Neural progenitor cell (in vitro differentiated cells): Measurements from ENCODE around the gene NELFCD. TPM values are rescaled to one million over a fixed set of nuclear protein-coding genes. Genes with fewer than 3 reads are reported as not detected.

Source experiments
- DNase-seq: peaks from one replicate; pipeline ENCODE4 v3.0.0-alpha.2; 2016; ENCODE audit warnings: low spot score
- H2AFZ ChIP-seq: fragments of 200-600 bp; sonication (generic); replicated peaks from 2 replicates; pipeline ENCODE4 v1.6.1; 2016; ENCODE audit warnings: antibody characterized with exemption
- H3F3A ChIP-seq: fragments of 200-600 bp; sonication (generic); 2 replicates; pipeline ENCODE4 v1.6.1; 2016; ENCODE audit warnings: antibody characterized with exemption, low read depth
- H3K27ac ChIP-seq: fragments of 200-600 bp; sonication (generic); 2 replicates; pipeline ENCODE4 v1.5.1; 2016; ENCODE audit warnings: mild to moderate bottlenecking
- H3K27me3 ChIP-seq: fragments of 200-600 bp; sonication (generic); 2 replicates; pipeline ENCODE4 v1.6.1; 2016; ENCODE audit warnings: mild to moderate bottlenecking, moderate library complexity
- H3K36me3 ChIP-seq: fragments of 200-600 bp; sonication (generic); 2 replicates; pipeline ENCODE4 v1.5.1; 2016
- H3K4me1 ChIP-seq: fragments of 200-600 bp; sonication (generic); 2 replicates; pipeline ENCODE4 v1.6.1; 2016; ENCODE audit warnings: mixed run types
- H3K4me2 ChIP-seq: fragments of 200-600 bp; sonication (generic); 2 replicates; pipeline ENCODE4 v1.6.1; 2016
- H3K4me3 ChIP-seq: fragments of 200-600 bp; sonication (generic); 2 replicates; pipeline ENCODE4 v1.5.1; 2016
- H3K79me2 ChIP-seq: fragments of 200-600 bp; sonication (generic); 2 replicates; pipeline ENCODE4 v1.6.1; 2016; ENCODE audit warnings: low read depth
- H3K9ac ChIP-seq: fragments of 200-600 bp; sonication (generic); 2 replicates; pipeline ENCODE4 v1.6.1; 2016
- H3K9me3 ChIP-seq: fragments of 200-600 bp; sonication (generic); 2 replicates; pipeline ENCODE4 v1.5.1; 2016; ENCODE audit warnings: low read depth
- H4K20me1 ChIP-seq: fragments of 200-600 bp; sonication (generic); 2 replicates; pipeline ENCODE4 v1.6.1; 2016; ENCODE audit warnings: low read depth
- H3K27ac Mint-ChIP-seq: 3 replicates; pipeline ENCODE4 v1.8.0; 2021; ENCODE audit warnings: mixed read lengths
- H3K27me3 Mint-ChIP-seq: 2 replicates; pipeline ENCODE4 v1.8.0; 2022; ENCODE audit warnings: low read depth, mild to moderate bottlenecking, inconsistent platforms, moderate library complexity, mixed read lengths; ENCODE audit not compliant: insufficient read depth
- H3K36me3 Mint-ChIP-seq: 3 replicates; pipeline ENCODE4 v1.8.0; 2021; ENCODE audit warnings: mixed read lengths
- H3K4me1 Mint-ChIP-seq: 3 replicates; pipeline ENCODE4 v1.8.0; 2021; ENCODE audit warnings: mixed read lengths
- H3K4me3 Mint-ChIP-seq: 3 replicates; pipeline ENCODE4 v1.8.0; 2021; ENCODE audit warnings: mild to moderate bottlenecking, moderate library complexity, mixed read lengths
- H3K9me3 Mint-ChIP-seq: 3 replicates; pipeline ENCODE4 v1.8.0; 2020; ENCODE audit warnings: mixed read lengths
- EZH2 ChIP-seq: fragments of 200-600 bp; sonication (generic); IDR thresholded peaks from 2 replicates; pipeline ENCODE4 v1.6.1; 2017; ENCODE audit warnings: antibody characterized with exemption, mild to moderate bottlenecking, moderate library complexity
- EZH2phosphoT487 ChIP-seq: fragments of 200-600 bp; sonication (generic); IDR thresholded peaks from 2 replicates; pipeline ENCODE4 v1.6.1; 2017; ENCODE audit warnings: antibody characterized with exemption
- total RNA-seq: library from RNA; depleted of rRNA; stranded (reverse); fragments of >200 nt; gene quantifications from 2 replicates; pipeline ENCODE4 v1.2.3, GENCODE V29; 2015; ENCODE audit warnings: low replicate concordance
- TF ChIP-seq, protein P1 (sequence below): fragments of 200-600 bp; sonication (generic); IDR thresholded peaks from 2 replicates; pipeline ENCODE4 v1.5.1; 2017; ENCODE audit warnings: antibody characterized with exemption, mild to moderate bottlenecking

The NELFCD gene
- total RNA-seq, 1 donor from 2014 or later: 58.9 TPM

DNA sequence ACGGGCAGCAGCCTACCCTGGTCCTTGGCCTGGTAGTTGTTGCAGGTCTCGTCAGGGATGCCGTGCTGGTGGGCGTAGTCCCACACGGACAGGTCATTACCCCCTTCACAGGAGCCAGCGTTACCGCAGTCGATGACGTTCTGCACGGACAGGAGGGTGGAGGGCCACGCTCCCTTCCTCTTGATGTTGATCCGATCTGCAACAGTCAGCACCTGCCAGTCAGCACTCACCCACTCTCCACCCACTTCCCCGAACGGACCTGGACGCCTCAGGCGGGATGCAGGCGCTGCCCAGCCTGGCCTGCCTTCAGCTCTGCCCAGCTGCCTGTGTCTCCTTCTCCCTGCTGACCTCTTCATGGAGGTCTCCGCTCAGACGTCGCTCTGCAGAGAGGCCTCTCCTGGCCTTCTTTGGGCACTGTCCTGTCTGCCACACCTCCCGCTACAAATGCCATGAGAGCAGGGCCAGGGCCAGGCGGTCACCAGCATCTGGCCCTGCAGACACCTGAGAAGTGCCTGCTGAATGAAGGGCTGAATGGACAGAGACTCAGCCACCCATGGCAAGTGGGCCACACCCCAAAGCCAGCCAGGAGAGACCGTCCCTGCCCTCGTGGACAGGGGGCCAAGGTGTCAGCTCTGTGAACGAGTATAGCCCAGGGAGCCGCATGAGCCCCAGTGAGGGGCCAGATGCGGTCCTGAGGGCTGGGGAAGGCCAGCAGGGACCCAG is 20.6 kb downstream of the NELFCD start:
- TF ChIP-seq EZH2phosphoT487: no peak
- TF ChIP-seq, protein P1, sequence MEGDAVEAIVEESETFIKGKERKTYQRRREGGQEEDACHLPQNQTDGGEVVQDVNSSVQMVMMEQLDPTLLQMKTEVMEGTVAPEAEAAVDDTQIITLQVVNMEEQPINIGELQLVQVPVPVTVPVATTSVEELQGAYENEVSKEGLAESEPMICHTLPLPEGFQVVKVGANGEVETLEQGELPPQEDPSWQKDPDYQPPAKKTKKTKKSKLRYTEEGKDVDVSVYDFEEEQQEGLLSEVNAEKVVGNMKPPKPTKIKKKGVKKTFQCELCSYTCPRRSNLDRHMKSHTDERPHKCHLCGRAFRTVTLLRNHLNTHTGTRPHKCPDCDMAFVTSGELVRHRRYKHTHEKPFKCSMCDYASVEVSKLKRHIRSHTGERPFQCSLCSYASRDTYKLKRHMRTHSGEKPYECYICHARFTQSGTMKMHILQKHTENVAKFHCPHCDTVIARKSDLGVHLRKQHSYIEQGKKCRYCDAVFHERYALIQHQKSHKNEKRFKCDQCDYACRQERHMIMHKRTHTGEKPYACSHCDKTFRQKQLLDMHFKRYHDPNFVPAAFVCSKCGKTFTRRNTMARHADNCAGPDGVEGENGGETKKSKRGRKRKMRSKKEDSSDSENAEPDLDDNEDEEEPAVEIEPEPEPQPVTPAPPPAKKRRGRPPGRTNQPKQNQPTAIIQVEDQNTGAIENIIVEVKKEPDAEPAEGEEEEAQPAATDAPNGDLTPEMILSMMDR: no peak
- TF ChIP-seq EZH2: no peak
- no peak for DNase-seq
- H3K27ac Mint-ChIP-seq: no peak overlapping the region
- Histone ChIP-seq H3K4me1 (peaks cover 2% of the 10 kb centered on the region), H3K4me3 (no peak overlapping the region), H3K4me2 (no peak overlapping the region), H3K9ac (no peak overlapping the region), H3F3A (peaks cover 5% of the 10 kb centered on the region), H2AFZ (no peak overlapping the region), H3K36me3 (no peaks in the 10 kb centered on the region), H3K27ac (no peak overlapping the region), H4K20me1 (peaks cover 6% of the 10 kb centered on the region), H3K9me3 (no peaks in the 10 kb centered on the region), H3K79me2 (no peaks in the 10 kb centered on the region), H3K27me3 (no peaks in the 10 kb centered on the region)
- H3K9me3 Mint-ChIP-seq: no peaks in the 10 kb centered on the region
- H3K36me3 Mint-ChIP-seq: peaks cover 15% of the 10 kb centered on the region
- H3K4me1 Mint-ChIP-seq: peaks cover 17% of the 10 kb centered on the region
- no peak overlapping the region for H3K4me3 Mint-ChIP-seq
- peaks cover 11% of the 10 kb centered on the region for H3K27me3 Mint-ChIP-seq

DNA sequence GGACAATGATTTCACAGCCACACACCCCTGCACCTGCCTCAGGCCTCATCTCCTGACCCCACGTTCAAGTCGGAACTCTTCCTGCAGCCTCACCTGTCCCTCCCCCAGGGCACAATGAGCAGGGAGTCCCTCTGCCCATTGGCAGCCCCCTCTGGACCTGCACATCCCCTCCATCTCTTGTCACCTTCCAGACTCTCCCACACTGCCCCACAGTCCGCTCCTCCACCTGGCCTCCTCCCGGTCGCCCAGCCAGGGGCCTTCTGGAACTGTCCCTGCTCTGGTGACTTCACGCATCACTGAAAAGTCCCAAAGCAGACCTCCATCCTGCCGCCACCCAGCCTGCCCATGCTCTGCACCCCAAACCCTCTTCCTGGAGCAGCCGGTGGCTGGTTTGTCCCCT is 21.3 kb downstream of the NELFCD start:
- Histone ChIP-seq H3K9ac (no peak overlapping the region), H3F3A (peaks cover under 1% of the 10 kb centered on the region), H3K27me3 (peaks cover 1% of the 10 kb centered on the region), H3K79me2 (no peaks in the 10 kb centered on the region), H3K9me3 (no peaks in the 10 kb centered on the region), H3K4me1 (peaks cover 3% of the 10 kb centered on the region), H3K4me3 (no peak overlapping the region), H2AFZ (no peak overlapping the region), H3K36me3 (no peaks in the 10 kb centered on the region), H4K20me1 (peaks cover 6% of the 10 kb centered on the region), H3K4me2 (no peak overlapping the region), H3K27ac (no peak overlapping the region)
- Mint-ChIP-seq H3K27ac (peak overlapping the region; percentile 69), H3K4me3 (peak overlapping the region; percentile 33), H3K4me1 (peaks cover 17% of the 10 kb centered on the region), H3K9me3 (no peaks in the 10 kb centered on the region), H3K36me3 (peaks cover 13% of the 10 kb centered on the region), H3K27me3 (peaks cover 7% of the 10 kb centered on the region)
- TF ChIP-seq, protein P1: no peak
- TF ChIP-seq EZH2phosphoT487: no peak
- no peak for TF ChIP-seq EZH2
- DNase-seq: no peak

DNA sequence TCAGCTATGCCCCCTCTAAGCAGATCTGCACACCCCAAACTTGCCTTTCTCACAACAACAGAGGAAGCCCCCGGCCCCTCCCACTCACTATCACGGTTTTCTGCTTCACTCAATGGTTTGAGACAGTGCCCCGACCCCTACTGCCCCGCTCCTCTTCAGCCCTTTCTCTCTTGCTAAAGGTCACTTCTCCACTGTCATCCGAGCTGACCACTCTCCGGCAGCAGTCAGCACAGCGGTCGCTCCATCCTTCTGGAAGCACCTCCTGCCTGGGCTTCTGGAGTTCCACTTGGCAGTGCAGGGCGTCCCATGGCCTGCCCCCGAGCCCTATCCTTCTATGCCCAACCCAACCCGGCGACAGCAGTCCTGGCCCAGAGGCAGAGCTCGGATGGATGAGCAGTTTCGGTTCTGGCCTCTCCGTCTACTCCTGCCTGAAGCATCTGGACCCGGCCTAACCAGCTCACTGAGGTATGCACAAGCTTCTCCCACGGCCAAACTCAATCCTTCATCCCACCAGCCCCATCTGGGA is 21.9 kb downstream of the NELFCD start:
- peak overlapping the region; percentile 69 for H3K27ac Mint-ChIP-seq
- no peak overlapping the region for H2AFZ ChIP-seq
- H3K27me3 ChIP-seq: peaks cover 7% of the 10 kb centered on the region
- peaks cover 6% of the 10 kb centered on the region for H4K20me1 ChIP-seq
- peaks cover 7% of the 10 kb centered on the region for H3K36me3 Mint-ChIP-seq
- peak overlapping the region; percentile 13 for H3K9ac ChIP-seq
- no peaks in the 10 kb centered on the region for H3K36me3 ChIP-seq
- no peak overlapping the region for H3K4me2 ChIP-seq
- peaks cover 19% of the 10 kb centered on the region for H3K4me1 Mint-ChIP-seq
- H3K79me2 ChIP-seq: no peaks in the 10 kb centered on the region
- no peak overlapping the region for H3K27ac ChIP-seq
- no peak for DNase-seq
- H3K4me1 ChIP-seq: peaks cover 3% of the 10 kb centered on the region
- no peaks in the 10 kb centered on the region for H3K9me3 Mint-ChIP-seq
- peak overlapping the region; percentile 33 for H3K4me3 Mint-ChIP-seq
- H3F3A ChIP-seq: no peaks in the 10 kb centered on the region
- TF ChIP-seq EZH2 (no peak), EZH2phosphoT487 (no peak)
- TF ChIP-seq, protein P1: no peak
- H3K9me3 ChIP-seq: no peaks in the 10 kb centered on the region
- H3K27me3 Mint-ChIP-seq: peaks cover 7% of the 10 kb centered on the region
- H3K4me3 ChIP-seq: no peak overlapping the region
